Caki2 (cell line): Measurements from ENCODE around the gene TMA7B. TPM values are rescaled to one million over a fixed set of nuclear protein-coding genes. Genes with fewer than 3 reads are reported as not detected.
"Not testable (repeated sequence)": the region's sequence is repeated elsewhere in the genome, so short reads cannot be mapped to it uniquely, and the experiment has no call there.

Experiments
- DNase-seq: peaks from one replicate; pipeline ENCODE4 v3.0.0-alpha.2; 2015; ENCODE audit warnings: low read depth
- in situ Hi-C: cut with HindIII; loops from 2 replicates; pipeline ENCODE4 v1.10.0; 2016; ENCODE audit warnings: low sequenced_read_pairs, low pct_unique_long_range_greater_than_20kb, mixed read lengths
- total RNA-seq: library from RNA; depleted of rRNA; stranded (reverse); fragments of >200 nt; shearing (Covaris generic); gene quantifications from 2 replicates; pipeline ENCODE4 v1.2.3, GENCODE V29; 2014; ENCODE audit warnings: low replicate concordance

TMA7B gene
- total RNA-seq, 1 experiment from 2014 or later = not detected

DNA sequence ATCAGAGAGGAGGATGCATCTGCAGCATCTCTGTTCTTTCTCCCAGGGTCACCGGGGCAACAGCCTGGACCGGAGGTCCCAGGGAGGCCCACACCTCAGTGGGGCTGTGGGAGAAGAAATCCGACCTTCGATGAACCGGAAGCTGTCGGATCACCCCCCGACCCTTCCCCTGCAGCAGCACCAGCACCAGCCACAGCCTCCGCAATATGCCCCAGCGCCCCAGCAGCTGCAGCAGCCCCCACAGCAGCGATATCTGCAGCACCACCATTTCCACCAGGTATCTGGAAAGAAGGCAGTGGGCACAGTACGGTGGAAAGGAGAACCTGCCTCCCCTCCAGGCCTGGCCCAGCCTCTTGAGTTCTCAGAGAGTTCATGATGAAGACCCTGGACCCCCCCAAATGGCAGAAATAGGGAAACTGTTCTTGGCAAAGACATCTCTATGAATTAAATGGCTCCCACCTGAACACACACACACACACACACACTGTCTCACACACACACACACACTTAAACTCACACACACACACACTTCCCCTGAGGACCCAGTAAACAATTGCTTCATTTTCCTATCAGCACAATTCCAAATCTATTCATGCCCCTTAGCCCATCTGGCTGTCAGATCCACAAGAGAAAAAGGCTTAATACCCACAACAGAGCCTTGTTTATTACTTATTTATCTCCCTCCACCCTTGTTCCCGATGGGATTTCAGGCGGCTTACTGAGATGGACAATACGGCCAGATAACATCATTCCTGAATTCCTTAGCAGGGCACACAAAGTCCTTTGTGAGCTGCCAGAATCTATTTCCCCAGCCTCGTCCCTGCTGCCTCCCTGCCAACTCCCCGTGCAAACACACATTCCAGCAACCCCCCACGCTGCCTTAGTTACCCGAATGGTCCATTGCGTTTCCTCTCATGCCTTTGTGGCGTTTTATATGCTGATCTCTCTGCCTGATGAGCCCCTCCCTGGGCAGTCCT, 8.1 kb downstream of the TMA7B start:
- no peak for DNase-seq
- in situ Hi-C loops = no loop called here

DNA sequence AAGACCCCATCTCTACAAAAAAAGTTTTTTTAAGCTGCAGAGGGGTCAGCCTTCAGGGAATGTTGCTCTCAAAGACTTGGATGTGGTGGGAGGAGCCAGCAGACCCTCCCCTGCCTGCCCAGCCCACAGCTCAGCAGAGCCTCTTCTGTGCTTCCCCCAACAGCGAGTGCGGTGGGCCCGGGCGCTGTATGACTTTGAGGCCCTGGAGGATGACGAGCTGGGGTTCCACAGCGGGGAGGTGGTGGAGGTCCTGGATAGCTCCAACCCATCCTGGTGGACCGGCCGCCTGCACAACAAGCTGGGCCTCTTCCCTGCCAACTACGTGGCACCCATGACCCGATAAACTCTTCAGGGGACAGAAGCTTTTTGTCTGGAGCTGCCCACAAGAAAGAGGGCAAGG, 10.5 kb downstream of the TMA7B start:
- no peak for DNase-seq
- in situ Hi-C loops = no loop called here

DNA sequence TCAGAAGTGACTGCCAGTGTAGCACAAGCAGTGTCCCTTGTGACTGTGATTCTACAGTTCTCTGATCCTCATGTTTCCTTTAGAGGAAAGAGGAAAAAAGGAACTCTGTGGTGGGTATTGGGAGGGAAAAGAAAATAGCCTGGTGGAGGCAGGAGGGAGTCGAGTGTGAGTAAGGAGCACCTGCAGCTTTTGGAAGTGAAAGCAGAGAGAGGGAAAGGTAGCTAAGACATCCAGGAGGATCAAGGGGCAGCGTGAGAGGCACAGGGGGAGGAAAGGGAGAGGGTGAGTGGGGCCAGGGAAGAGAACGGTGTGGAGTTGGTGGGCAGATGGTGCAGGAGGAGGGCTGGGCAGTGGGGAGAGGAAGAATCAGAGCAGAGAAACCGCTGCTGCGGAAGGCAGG, 12.4 kb downstream of the TMA7B start:
- in situ Hi-C loops = no loop called here
- no peak for DNase-seq

DNA sequence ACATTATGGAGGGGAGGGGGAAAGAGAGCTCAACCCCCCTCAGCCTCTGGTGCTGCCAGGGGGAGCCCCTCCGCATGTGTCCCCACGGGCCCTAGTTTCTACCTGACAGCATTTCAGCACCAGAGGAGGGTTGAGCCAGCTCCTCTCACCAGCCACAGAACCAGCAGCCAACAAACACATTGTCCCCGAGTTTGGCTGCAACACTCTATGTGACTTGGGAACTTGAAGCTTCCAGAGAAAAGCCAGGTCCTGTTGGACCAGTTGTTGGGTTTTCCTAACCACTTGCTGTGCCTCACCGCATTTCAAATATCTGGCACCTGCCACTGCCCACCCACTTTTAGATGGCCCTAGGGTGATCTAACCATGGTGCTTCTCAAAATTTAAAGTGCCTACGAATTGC, 13.5 kb downstream of the TMA7B start:
- in situ Hi-C loops = no loop called here
- DNase-seq = no peak

DNA sequence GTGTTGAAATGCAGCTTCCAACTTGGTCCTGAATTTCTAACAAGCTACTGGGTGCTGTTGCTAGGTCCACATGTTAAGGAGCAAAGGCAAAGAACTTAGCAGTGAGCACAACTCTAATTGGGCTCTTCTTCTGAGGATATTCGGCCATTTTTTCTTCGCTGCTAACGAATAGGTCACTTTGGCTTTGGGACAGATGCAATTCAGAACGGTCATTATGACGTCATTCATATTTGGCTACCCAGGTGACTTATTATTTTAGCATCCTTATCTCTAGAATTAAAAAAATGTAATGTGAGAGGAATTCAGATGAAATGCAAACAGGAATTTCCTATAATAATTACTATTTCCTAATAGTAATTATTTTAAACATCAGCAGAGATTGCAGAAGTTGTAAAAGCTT, 13.9 kb downstream of the TMA7B start:
- DNase-seq = no peak
- in situ Hi-C loops = no loop called here

DNA sequence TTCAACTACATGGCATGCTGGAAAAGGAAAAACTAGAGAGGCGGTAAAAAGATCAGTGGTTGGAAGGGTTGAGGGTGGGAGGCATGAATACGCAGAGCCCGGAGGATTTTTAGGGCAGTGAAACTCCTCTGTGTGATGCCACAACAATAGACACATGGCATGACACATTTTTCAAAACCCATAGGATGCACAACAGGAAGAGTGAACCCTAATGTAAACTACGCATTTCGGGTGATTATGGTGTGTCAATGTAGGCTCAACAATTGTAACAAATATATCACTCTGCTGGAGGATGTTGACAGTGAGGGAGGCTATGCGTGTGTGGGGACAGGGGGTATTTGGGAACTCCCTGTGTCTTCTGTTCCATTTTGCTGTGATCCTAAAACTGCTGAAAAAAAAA, 18.9 kb downstream of the TMA7B start:
- in situ Hi-C loops = no loop called here

DNA sequence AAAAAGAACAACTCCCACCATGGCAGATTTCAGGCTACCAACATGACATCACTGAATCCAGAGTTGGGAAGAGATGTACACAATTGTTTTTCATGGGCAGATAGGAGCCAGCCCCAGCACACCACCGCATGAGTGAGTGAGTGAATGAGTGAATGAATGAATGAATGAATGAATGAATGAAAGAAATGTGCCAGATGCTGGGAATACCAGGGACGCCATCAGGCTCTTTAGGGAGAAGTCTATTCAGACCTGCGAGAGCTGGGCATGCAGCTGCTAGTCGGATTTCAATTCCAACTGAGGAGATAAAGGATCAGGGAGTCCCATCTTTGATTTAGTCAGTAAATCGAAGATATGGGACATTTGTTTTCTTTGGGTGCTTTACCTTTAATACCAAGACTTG, 19.3 kb downstream of the TMA7B start:
- no peak for DNase-seq
- in situ Hi-C loops = no loop called here

More for the DNA sequence above, 18.9 kb downstream of the TMA7B start:
- no peak for DNase-seq

DNA sequence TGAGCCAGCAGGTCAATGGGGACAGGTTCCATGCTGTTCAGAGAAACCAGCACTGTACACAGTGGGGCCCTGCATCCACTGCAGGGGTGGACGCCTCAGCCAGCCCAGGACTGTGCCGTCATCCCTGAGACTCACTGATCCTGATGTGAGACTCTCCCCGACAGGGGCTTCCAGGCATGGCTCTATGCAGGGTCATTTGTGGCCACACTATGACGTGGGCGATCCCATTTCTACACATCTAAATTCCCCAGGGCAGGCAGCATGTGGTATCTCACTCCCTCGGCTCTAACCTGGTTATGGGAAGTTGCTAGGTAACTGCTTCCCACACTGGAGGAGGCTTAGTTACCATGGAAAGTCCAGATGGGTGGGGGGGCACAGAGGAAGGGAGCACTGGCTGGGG, 20.4 kb downstream of the TMA7B start:
- in situ Hi-C loops = no loop called here
- no peak for DNase-seq

DNA sequence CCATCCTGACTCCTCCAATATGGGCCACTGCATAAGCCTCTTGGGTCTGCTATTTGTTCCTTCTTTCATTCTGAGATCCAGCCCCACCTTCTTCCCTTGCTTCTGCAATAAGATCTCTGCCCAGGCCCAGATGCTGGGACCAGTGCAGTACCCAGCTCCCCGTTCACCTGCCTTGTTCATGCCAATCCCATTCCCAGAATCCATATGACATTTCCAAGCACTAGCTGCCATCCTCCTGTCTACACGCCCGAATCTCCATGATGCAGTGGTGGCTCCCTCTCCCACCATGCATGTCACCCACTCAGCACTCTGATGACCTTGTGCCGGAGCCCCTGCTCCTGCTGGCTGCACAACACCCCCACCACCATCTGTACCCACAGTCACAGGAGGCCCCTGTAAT, 23.1 kb downstream of the TMA7B start:
- in situ Hi-C loops = no loop called here
- DNase-seq = no peak

DNA sequence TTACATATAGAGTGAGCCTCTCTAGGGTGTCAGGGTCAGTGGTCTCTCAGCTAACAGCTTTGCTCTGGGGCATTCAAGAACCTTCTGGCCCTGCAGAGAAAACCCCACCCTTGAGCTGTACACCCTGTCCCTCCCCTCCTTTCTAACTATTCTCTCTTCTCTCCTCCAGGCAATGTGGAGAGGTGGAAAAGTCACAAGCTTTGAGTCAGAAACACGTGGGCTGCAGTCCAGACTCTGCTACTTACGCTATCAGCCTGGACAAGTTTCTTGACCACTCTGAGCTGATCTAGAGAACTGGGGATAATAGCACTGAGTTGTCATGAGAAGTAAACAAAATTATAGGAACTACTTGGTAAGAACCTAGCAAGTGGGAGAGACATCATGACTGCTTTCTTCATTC, 23.8 kb downstream of the TMA7B start:
- no peak for DNase-seq
- in situ Hi-C loops = no loop called here

DNA sequence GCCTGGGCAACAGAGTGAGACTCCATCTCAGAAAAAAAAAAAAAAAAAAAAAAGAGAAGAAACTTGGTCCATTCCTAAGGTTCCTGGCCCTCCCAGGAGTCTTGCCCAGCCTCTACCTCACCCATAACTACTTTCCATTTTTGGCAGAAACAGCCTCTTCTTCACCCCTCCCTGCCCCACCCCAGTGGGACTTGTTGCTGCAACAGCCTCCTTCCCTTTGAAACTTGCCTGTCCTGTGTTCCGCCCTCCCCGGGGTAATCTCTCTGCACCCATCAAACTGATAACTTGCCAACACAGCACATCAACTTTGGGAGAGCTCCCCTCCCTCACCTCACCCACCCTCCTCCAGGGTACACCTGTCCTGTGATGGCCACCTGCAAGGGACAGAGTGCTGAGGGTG, 24.5 kb downstream of the TMA7B start:
- DNase-seq = no peak
- in situ Hi-C loops = no loop called here

DNA sequence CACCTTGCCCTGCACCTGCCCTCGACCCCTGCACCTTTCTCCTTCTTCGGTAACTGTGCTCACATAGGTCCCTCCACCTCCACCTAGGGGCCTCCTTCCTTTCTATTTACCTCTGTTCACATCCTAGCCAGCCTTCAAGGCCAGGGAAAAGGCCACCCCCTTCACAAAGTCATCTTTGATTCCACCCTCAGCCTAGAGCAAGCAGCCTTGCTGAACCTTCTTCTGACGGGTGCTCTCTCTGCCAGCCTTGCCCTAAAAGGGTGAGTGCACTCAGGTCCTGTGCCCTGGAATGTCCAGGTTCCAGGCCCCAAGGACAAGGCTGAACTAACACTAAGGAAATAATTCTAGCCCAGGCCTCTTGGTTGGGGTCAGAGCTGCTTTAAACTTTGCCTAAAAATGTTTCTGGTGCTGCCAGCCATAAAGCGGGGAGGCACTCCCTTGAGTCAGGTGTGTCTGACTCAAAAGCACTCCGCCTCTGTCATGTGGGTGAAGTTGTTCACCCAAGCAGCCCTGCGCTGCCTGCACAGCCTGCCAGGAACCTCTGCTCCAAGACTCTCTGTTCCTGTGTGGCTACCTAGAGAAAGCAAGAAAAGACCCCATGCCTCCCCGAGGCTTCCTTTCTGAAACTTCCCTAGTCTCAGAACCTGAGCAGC, 25.3 kb downstream of the TMA7B start:
- DNase-seq = peak; percentile 14
- in situ Hi-C loops = no loop called here

DNA sequence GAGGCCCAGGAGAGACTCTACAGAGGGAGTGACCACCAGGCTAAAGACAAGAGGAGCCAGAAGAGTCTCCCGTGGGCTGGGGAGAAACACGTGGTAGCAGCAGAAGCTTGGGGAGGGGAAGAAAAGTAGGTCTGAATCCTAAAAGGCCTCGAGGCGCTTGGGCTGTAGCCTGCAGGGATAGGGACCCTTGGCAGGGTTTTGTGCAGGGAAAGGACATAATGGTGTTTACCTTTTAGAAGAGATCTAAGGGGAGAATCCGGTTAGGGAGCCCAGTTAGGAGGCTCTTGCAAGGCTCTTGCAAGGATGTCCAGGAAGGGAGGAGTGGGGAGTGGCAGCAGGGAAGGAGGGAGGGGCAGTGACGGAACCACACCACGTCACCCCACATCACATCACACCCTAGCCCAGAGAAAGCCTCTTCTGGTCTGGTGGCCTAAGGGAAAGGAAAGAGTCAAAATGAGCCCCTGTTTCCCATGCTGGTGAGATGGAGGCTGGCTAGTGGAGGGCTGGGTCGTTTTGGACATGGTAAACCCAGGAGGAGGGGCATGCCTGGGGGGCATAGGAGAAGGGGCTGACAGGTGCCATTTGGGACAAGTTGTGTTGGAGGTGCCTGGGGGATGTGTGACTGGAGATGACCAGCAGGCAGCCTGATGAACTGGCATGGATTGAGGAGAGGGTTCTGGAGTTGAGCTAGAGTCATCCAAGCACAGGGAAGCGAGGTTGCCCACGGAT, 28.4 kb downstream of the TMA7B start:
- no peak for DNase-seq
- in situ Hi-C loops = no loop called here

DNA sequence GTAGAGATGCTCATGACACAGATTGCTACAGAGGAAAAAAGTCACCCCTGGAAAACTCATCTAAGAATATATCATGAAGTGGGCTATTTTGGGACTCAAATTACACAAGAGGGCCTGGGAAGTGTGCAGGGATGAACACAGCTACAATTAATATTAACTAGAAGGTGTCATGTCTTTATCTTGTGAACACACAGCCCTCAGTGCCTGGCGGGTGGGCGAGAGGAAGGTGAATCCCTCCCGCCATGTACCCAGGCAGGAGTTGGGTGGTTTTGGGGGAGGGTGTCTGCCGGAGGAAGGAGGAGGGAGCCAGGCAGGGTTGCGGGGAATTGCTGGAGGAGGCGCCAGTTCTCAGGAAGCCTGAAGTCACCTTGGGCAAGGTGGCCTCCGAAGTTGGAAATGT, 29.4 kb downstream of the TMA7B start:
- in situ Hi-C loops = no loop called here
- no peak for DNase-seq

DNA sequence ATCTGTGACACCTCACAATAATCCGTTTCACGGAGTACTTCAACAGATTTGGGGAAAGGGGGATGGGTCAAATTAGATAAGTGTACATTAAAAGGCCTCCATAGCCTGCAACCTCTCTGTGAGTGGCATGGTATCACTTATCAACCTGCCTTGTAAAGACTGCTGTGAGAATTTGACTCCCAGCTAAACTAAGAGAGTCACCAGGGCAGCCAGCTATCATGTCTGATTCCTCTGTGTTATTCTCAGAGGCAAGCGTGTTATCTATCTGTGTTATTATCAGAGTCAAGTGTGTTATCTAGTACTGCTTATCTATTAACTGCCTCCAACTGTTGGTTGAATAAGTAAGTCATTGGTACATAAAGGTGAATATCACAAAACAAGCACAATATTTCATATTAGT, 30.5 kb downstream of the TMA7B start:
- DNase-seq = no peak
- in situ Hi-C loops = no loop called here

DNA sequence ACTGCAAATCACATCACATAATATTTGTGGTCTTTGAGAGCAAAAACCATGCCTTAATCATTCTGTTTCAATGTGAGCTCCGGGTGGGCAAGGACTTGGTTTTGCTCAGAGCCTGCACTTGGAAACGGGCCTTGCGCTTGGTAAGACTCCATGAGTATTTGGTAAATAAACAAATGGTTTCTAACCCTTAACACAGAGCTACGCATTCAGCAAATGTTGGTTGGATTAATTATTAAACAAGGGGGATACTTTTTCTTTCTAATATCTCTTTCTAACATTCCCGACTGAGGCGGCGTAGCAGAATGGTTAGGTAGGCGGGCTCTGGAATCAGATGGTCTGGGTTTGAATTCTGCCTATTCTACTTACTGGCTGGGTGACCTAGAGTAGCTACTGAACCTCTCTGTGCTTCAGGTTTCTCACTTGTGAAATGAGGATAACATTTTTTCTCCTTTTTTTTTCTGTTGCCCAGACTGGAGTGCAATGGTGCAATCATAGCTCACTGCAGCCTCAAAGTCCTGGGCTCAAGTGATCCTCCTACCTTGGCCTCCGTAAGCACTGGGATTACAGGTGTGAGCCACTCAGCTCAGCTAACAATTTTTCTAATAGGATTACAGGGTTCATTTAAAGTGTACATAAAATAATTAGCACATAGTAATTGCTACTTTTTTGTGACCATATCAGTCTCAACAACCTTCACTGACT, 31.1 kb downstream of the TMA7B start:
- no peak for DNase-seq
- in situ Hi-C loops = no loop called here

DNA sequence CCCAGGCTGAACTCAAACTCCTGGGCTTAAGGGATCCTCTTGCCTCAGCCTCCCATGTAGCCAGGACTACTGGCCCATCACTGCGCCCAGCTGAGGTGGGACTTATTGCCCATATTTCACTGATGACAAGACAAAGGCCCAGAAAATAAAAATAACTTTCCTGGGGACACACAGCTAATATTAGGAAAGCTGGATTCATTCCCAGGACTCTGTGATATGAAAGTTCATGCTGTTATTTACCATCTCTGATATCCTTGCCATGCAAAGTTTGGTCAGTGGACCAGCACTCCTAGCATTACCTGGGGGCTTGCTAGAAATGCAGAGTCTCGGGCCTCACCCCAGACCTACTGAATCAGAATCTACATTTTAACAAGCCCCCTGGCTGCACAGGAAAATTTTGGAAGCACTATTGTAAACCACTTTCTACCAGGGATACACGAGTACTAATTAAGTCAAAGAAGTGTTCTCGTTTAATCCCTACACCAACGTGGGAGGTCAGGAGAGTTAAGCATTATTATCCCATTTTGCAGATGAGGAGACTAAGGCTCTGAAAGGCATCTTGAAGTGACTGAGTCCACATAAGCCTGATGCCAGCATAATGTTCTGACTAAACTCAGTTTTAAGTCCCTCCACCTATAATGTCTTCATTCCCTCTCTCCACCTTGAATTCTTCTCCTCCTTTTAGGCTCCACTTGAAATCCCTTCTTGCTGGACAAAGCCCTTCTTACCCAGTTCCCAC, 32.1 kb downstream of the TMA7B start:
- DNase-seq = no peak
- in situ Hi-C loops = no loop called here

DNA sequence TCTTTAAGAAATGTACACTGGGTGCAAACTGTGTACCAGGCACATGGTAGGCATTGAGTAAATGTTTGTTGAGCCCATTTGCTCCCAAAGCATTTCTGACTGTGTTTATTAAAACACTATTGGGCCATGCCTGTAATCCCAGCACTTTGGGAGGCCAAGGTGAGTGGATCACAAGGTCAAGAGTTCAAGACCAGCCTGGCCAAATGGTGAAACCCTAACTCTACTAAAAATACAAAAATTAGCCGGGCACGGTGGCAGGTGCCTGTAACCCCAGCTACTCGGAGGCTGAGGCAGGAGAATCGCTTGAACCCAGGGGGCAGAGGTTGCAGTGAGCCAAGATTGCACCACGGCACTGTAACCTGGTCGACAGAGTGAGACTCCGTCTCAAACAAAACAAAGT, 32.7 kb downstream of the TMA7B start:
- DNase-seq, in situ Hi-C loops: not testable (repeated sequence)
